ENCODE measurements around the gene GNG12.

Gene GNG12

DNA sequence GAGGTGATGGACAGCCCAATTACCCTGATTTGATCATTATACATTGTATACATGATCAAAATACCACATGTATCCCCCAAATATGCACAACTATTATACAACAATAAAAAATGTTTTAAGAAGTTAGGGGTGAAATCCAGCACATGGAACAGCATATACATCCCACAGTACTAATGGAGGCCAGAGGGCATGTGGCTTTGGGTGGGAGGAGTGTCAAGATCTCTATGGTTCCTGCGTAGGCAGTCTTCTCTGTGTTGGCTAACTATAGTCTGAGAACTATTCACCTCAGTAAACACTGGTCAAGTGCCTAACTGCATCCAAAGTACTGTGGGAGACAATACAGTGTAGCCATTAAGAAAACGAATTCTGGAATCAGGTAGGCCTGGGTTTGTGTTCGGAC lies 74.2 kb downstream of the GNG12 start:
- TF ChIP-seq, protein P1, sequence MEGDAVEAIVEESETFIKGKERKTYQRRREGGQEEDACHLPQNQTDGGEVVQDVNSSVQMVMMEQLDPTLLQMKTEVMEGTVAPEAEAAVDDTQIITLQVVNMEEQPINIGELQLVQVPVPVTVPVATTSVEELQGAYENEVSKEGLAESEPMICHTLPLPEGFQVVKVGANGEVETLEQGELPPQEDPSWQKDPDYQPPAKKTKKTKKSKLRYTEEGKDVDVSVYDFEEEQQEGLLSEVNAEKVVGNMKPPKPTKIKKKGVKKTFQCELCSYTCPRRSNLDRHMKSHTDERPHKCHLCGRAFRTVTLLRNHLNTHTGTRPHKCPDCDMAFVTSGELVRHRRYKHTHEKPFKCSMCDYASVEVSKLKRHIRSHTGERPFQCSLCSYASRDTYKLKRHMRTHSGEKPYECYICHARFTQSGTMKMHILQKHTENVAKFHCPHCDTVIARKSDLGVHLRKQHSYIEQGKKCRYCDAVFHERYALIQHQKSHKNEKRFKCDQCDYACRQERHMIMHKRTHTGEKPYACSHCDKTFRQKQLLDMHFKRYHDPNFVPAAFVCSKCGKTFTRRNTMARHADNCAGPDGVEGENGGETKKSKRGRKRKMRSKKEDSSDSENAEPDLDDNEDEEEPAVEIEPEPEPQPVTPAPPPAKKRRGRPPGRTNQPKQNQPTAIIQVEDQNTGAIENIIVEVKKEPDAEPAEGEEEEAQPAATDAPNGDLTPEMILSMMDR (IDR thresholded peaks at IDR 0.05): no peak

GRCh38 chr1:67755619-67756018 lies 77.6 kb downstream of the GNG12 start:
- TF ChIP-seq, protein P1 (IDR thresholded peaks at IDR 0.05): no peak

DNA sequence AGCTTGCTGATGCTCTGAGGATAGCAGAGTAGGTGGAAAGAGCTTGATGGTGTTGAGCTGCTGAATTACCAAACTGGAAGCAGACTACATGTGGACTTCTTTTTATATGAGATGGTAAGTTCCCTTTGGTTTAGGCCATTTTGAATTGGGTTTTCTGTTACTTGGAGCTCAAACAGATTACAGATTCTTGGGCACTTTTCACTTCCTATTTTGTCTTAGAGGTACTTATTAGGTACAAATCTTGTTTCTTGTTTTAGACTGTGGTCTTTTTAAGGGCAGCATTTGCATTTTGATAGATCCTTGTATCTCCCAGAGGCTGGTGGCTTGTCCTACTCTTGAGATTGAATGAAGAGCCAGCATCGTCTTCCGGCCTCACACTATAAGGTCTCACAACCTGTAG lies 78.1 kb downstream of the GNG12 start:
- TF ChIP-seq, protein P1 (IDR thresholded peaks at IDR 0.05): no peak

GRCh38 chr1:67754526-67754920 lies 78.7 kb downstream of the GNG12 start:
- TF ChIP-seq, protein P1 (IDR thresholded peaks at IDR 0.05): no peak

DNA sequence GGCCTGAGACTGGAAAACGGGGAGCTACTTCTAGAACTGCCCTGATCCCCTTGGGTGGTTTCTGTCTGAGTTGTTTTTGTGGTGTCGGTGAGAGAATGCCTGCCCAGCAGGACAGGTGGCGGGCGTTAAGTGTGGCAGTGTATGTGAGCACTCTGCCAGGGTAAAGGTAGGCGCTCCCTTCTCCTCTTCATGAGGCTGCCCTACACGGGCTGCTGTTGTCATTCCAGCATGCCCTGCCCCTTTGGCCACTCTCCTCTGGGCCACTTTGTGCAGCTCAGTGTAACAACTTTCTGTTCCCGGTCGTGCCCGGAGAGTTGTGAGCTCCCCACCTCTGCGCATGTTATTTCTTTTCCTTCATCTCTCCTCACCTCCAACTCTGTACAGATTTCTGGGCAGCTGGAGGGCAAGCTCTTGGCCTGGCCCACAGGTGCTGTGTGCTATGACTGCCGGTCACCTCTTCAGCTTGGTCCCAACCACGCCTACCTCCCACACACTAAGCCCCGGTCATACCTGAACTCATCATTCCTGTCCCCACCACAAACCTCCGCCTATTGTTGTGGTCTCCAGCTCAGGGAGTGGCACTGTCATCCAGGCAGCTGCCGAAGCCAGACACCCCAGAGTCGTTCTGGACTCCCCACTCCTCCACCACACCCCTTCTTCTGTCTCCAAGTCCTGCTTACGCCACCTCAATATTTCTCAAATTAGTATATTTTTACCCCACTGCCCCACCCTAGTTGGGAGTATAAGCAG lies 79.3 kb downstream of the GNG12 start:
- TF ChIP-seq, protein P1 (IDR thresholded peaks at IDR 0.05): no peak

- TF ChIP-seq, protein P1 (IDR thresholded peaks at IDR 0.05): no peak
Measured at GRCh38 chr1:67752306-67752705, 81.0 kb downstream of the GNG12 start.

- TF ChIP-seq, protein P1 (IDR thresholded peaks at IDR 0.05): no peak
Measured at GRCh38 chr1:67750691-67751054, 82.6 kb downstream of the GNG12 start.
